GM19351 (cell line): ENCODE measurements around the gene HES5.
"Not testable (repeated sequence)": the region's sequence is repeated elsewhere in the genome, so short reads cannot be mapped to it uniquely, and the experiment has no call there.

ENCODE experiments used
- ATAC-seq: cut with Tn5 transposase; IDR thresholded peaks from one replicate; pipeline ENCODE4 v1.9.1; 2021; ENCODE audit warnings: mild to moderate bottlenecking, moderate library complexity; ENCODE audit not compliant: unreplicated experiment

HES5 gene, protein sequence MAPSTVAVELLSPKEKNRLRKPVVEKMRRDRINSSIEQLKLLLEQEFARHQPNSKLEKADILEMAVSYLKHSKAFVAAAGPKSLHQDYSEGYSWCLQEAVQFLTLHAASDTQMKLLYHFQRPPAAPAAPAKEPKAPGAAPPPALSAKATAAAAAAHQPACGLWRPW

DNA sequence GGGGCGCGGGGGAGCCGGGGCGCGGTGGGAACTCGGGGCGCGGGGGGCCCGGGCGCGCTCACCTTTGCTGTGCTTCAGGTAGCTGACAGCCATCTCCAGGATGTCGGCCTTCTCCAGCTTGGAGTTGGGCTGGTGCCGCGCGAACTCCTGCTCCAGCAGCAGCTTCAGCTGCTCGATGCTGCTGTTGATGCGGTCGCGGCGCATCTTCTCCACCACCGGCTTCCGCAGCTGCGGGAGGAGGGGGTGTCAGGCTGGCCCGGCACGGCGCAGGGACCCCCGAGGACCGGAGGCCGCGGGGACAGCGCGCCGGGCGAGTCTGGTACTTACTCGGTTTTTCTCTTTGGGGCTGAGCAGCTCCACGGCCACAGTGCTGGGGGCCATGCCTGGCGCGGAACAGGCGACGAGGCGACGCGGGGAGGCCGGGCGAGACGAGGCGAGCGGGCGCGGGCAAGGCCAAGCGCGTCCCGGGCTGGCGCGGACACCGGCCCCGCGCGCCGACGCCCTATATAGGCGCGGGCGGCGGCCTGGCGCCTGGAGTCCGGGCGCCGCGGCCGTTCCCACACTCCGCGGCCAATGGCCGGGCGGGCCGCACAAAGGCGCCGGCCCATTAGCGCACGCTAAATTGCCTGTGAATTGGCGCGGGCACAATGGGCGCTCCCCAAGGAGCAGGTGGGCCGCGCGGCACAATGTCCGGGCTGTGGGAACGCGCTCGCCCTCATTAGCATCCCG lies at the start of gene HES5:
Gene HES5, minus strand, starts transcription at position 480 of the 729 bp plus-strand sequence. Its CDS starts 99 bp downstream, at position 381.
- no peak for ATAC-seq

DNA sequence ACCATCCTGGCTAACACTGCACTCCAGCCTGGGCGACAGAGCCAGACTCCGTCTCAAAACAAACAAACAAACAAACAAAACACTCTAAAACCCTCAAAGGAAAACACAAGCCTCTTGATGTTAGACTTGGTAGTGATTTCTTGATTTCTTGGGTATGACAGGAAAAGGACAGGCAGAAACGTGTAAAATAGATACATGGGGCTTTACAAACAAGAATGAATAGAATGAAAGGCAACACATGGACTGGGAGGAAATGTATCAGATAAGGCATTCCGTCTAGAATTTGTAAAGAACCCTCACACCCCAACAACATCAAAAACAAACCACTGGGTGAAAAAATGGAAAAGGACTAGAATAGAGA lies 48.7 kb upstream of the HES5 start:
- ATAC-seq: no peak

DNA sequence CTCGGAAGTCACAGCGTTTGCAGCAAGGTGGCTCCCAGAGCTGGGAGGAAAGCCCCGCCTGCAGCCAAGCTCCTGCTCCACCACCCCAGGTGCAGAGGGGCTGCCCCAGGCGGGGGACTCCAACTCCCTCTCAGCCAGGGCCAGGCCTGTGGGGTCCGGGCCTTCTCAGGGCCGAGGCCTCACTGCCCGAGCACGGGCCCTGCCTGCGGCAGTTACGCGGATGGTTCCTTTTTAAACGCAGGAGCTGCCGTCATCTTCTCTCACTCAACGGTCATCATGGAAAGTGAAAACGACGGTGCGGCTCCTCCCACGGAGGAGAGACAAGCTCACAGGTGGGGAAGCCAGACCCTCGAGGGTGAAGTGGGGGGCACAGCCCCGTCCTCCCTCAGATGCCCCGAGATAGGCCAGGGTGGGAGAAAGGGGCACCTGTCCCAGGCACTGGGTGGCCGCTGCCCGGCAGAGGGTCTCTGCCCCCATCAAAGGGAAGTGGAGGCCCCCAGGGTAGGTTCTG lies 47.6 kb upstream of the HES5 start:
- ATAC-seq: peak; percentile 44

DNA sequence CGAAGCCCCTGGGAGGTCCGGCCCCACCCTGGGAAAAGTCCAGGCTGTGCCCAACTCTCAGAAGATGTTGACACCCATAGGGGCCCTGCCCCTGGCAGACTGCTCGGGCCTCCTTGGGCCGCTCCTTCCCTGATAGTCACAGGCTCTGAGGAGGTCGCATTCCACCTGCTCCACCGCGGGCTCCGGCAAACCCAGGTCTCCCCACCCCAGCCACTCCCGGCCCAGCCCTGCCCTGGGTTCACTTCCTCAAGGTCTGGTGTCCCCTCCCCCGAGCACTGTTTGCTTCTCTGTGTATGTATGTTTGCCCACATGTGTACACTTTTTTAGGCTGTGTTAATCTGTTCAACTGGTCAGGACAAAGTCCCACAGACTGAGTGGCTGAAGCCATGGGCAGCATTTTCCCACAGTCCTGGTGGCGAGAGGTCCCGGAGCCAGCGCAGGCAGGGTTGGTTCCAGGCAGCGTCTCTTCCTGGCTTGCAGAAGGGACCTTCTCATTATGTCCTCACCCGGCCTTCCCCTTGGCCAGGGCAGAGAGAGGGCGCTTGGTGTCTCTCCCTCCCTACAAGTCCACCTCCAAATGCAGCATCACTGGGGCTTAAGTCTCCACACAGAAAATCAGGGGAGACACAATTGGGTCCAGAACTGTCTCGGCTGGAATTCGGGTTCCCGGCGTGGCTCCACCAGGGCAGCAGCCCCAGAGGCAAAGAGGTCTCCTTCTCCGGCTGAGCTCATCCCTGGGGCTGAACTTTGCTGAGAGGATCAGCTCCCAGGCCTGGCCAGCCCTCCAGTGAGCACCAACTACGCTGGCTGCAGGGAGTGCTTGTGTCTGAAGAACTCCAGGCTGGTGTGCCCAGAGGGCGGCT lies 46.0 kb upstream of the HES5 start:
- ATAC-seq: no peak

DNA sequence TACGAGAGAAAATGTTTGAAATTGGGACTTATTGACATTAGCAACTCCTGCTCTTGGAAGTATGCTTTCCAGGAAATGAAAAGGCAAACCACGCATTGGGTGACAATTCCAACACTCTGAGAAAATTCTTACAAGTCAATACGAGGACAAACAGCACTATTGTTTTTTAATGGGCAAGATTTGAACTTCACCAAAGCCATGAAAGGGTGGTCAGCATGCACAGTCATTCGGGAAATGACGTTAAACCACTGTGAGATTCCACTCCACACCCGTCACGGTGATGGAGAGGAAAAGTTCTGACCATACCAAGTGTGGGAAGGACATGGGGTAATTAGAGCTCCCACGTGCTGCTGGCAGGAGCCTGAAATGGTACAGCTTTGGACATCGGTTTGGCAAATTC lies 44.3 kb upstream of the HES5 start:
- ATAC-seq: no peak

DNA sequence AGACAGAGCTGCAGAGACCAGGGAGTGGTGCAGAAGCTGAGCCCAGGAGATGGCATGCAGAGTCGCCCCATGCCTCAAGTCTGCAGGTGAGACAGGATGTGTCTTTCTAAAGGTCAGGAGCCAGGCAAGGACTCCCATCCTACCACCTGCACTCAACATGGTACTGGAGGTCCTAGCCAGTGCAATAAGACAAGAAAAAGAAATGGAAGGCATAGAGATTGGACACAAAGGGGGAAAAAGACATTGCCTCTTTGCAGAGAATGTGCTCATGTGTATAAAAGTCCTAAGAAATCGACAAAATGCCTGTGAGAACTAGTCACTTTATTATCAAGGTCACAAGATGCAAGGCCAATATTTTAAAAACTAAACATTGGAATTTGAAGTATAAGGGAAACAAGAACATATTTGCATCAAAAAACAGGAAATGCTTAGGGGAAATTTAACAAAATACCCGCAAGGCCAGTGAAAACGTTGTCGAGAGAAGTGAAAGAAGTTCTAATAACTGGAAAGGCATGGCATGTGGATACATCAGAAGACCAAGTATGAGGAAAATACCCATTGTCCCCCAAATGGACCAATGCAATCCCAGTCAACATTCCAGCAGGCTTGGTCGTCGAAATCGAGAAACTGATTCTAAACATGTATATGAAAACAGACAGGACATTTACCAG lies 43.3 kb upstream of the HES5 start:
- ATAC-seq: no peak

DNA sequence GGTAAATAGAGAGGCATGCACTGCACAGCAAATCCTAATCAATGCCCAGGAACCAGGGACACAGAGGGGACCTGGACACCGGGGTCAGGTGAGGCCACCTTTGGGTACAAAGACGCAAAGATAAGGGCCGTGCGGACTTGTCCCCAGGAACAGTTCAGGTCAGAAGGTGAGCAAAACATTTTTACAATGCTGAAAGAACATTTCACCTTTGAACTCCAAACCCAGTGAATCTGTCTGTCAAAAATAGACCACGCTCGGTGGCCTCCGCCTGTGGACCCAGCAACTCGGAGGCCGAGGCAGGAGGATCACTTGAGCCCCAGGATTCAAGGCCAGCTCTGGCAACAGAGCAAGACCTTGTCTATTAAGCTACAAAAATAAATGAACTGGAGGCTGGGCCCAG lies 41.3 kb upstream of the HES5 start:
- ATAC-seq: no peak

DNA sequence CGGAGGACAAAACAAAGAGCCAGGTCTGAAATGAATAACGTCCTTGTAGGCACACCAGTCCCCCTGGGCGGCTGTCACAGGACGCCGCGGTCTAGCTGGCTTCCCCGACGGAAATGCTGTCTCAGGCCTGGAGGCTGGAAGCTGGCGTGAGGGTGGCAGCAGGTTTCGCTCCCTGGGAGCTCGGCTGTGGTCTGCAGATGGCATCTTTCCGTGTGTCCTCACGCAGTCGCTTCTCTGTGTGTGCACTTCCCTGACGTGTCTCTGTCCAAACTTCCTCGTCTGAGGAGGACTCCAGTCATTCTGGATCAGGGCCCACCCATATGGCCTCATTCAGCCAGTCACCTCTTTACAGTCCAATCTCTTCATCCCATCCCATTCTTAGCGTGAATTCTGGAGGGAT lies 40.3 kb upstream of the HES5 start:
- no peak for ATAC-seq

DNA sequence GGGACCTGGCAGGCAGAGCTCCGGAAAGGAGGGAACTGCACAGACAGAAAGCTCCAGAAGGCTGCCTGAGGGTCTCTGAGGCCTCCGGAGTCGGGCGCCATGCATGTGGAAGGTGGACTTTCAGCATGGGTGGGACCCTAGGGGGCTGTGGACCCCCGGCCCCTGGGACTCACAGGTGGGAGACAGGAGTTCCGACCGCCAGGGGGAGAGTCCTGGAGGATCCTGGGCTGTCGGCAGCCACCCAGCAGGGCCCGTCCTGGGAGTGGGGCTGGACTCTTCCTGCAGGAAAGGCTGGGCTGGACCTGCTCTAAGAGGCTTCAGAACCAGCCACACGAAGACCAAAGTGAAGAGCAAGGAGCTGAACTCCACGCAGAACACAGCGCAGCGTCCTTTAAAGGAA lies 39.6 kb upstream of the HES5 start:
- not testable (repeated sequence) for ATAC-seq

DNA sequence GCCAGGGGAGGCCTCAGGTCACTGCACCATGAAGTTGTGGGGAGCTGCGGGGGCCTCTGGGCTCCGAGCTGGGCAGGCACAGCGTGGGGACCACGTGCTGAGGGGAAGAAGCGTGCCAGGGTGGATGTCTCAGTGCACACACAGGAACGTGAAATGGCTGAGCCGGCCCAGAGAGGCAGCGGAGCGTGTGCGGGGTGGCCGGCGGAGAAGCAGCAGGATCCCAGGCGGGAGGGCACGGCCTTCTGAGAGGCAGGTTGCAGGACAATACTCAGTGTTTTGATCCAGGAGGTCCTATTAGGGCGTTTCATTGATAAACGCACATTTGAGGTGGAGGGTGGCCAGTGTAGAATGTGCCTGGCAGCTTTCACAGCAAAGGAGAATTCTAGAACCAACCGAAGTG lies 39.0 kb upstream of the HES5 start:
- no peak for ATAC-seq

DNA sequence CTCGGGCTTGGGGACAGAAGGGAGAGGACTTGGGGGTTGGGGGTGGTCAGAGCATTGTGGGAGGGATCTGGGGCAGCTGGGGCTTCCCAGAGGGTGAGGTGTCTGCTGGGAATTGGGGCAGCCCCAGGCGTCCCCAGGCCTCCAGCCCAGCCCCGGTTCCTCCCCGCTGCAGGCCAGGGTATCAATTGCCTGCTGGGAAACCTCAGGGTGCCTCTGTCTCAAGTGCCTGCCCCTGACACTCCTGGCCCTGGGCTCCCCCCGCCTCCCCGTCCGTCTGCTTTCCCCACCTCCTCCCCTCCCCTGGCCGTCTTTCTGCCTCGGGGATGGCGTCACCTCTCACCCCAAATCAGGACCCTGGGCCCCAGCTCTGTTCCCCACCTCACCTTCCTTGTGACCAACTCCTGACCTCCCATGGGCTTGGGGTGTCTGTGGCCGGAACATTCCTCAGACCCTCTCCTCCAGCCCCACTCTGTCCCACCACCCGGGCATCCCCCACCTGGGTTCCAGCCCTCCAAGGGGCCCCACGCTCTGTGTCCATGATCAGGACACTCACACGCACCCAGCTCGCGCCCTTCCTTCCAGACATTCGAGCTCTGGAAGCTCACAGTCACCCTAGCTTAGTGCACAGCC lies 38.2 kb upstream of the HES5 start:
- not testable (repeated sequence) for ATAC-seq

DNA sequence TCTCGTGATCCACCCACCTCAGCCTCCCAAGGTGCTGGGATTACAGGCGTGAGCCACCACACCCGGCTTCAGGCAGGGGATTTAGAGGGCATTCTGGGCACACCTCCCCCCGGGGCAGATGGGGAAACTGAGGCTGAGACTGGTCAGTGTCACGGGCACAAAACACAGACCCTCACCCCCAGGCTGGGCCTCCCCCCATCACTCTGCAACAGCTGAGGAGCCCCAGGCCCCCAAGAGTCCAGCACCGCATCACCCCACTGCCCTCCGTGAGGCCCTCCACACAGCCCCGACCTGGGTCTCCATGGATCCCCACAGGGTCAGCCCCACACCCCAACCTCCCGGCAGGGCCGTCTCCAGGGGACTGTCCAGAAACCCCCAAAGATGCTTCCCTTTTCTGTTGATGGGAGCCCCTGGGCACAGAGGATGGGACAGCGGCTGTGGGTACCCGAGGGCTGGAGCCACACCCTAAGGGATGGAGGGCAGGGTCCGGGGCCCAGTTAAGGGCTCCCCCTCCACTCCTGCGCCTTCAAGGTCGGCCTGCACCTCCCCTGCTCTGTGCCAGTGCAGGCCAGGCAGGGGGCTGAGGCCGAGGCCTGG lies 37.1 kb upstream of the HES5 start:
- no peak for ATAC-seq

DNA sequence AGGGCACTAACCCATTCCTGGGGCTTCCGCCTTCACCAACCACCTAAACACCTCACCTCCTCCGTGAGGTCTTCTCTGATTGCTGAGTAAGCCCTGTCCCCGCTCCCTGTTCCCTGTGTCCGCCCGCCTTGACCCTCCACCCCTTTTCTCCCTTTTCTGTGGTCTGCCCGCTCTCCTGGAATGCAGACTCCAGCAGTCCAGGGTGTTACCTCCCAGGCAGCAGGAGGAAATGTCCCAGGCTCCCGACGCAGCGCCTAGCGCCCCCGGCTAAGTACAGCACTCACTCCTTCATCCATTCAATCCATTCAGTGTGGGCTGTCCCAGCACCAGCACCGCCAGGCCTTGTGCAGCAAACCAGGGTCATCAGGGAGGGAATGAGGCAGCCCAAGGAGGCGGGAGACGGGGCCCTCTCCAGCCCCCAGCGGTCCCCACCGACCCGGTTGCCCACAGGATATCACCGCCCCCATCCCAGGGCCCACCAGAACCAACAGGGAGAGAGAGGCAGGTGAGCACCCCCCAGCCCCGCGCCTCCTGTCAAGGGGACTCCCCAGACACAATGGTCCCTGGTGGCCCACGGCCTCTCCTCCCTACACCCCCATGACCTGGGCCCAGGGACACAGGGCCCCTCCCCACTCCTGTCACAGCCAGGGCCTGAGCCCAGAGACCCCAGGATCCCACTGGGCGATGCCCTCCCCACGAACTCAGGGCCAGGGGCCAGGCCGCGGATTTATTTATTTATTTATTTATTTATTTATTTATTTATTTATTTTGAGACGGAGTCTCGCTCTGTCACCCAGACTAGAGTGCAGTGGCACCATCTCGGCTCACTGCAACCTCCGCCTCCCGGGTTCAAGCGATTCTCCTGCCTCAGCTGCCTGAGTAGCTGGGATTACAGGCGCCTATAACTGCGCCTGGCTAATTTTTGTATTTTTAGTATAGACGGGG lies 36.3 kb upstream of the HES5 start:
- ATAC-seq: no peak

DNA sequence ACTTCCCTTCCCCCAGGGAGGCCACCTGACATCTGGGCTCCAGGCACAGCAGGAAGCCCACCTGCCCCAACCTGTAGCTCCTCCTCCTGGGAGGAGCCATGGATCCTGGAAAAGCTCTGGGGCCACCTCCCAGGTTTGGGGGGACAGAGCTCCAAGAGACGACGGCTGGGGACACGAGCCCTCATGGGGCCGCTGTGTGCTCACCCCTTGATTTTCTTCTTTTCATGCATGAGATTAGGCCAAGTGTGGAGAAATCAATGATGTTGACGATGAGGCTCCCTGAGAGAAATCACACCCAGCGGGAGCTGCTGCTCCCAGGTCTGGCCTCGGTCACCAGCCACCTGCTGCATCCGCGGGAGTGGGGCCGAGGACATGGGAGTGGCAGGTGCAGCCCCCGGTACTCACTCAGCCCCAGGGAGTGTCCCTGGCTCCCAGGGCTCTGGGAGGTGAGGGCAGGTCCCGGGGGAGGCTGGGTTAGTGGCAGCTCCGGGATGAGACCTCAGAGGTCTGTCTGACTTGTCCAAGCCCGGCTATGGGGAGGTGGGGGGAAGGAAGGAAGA lies 34.8 kb upstream of the HES5 start:
- ATAC-seq: no peak

DNA sequence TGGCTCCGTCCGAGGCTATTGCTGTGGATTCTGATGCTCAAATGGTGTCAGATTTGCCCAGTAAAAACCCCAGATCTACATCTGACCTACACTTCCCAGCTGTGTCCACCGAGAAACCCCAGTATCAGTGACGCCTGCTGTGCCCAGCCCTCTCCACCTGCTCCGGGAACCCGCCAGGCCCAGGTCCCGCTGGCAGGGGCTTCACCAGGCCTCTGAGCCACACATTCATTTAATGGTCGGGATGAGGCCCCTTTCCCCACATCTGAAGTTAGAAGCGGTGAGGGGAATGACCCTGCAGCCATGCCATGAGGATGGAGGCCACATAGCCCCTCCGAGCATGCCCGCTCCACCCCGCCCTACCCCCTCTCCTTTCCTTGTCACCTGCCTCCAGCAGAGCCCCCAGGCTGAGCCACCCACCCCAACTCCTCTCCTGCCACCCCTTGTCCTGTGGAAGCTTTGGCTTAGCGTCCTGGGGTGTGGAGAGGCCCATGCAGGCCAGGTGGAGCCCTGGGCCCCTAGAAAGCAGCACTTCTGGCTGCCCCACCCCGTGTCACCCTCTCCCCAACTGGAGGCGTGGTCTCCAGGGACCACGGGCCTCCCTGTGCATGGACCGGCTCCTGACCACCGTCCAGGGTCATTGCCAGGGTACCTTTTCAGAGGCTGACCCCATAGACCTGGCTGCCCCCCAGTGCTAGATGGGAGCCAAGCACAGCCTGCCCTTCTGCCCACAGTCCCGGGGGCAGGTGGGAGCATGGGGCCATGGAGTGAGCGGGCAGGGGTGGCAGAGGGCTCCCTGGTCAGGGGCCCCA lies 34.1 kb upstream of the HES5 start:
- ATAC-seq: no peak

DNA sequence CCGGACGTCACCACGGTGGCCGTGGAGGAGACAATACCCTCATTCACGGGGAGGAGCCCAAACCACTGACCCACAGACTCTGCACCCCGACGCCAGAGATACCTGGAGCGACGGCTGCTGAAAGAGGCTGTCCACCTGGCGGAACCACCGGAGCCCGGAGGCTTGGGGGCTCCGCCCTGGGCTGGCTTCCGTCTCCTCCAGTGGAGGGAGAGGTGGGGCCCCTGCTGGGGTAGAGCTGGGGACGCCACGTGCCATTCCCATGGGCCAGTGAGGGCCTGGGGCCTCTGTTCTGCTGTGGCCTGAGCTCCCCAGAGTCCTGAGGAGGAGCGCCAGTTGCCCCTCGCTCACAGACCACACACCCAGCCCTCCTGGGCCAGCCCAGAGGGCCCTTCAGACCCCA lies 33.1 kb upstream of the HES5 start:
- no peak for ATAC-seq

DNA sequence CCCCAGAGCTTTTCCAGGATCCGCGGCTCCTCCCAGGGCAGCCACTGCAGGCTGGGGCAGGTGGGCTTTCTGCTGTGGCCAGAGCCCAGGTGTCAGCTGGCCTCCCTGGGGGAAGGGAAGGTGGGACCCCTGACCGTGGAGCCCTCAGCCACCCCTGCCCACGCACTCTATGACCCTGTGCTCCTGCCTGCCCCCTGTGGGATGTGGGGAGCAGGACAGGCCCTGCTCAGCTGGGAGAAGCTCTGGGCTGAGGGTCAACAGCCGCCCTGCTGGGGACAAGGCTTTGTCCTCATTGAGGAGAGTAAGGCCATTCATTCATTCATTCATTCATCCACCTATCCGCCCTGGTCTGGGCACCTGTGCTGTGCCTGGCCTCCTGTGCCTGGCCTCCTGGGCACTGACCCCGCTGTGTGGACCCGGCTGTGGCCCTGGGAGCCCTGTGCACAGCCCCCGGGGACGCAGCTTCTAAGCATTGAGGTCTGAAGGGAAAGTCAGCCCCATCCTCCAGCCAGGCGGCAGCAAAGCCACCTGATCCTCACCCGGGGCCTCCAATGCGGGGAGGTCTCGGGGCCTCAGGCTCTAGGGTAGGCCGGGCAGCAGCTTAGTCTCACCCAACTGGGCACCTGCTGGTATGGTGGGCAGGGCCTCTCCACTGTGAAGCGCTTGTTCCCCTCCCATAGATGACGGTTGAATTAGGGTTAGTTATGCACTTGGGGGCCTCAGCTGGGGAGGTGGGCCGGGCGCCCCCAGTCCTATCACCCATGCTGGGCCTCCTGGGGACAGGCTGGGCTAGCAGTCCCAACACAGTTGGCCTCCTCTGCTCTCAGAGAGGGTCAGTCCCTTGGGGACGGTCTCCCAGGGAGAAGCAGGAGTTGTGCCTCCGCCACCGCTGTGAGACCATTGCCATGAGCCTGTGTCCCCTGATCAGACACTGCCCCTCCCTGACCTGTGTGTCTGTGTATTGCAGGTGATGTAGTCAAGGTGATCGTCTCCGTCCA lies 32.1 kb upstream of the HES5 start:
- ATAC-seq: no peak
